CD4-positive, alpha-beta T cell treated with Interleukin-6 for 4 hours (primary cell): ENCODE results near the gene CDK18.
"Not testable (repeated sequence)": the region's sequence is repeated elsewhere in the genome, so short reads cannot be mapped to it uniquely, and the experiment has no call there.

Source experiments
- DNase-seq: peaks from one replicate; pipeline ENCODE4 v3.0.0-alpha.2; 2020; ENCODE audit warnings: mixed read lengths

The CDK18 gene

GRCh38 chr1:205504311-205505075 lies at the start of gene CDK18:
TSS of gene CDK18 (plus strand) at chr1:205504669. CDS start at chr1:205523168, 18,499 bp downstream.
- peak; percentile 79 for DNase-seq

- DNase-seq, result no peak
Observed at GRCh38 chr1:205454903-205455335, 49.5 kb upstream of the CDK18 start.

GRCh38 chr1:205455581-205456382 lies 48.7 kb upstream of the CDK18 start, which contains the start of gene BLACAT1:
TSS of gene BLACAT1 (minus strand) at chr1:205456045.
- DNase-seq, result no peak

GRCh38 chr1:205456383-205456867 lies 48.0 kb upstream of the CDK18 start:
- DNase-seq, result no peak

GRCh38 chr1:205456868-205457745 lies 47.4 kb upstream of the CDK18 start:
- DNase-seq, result peak; percentile 19

- DNase-seq, result no peak
Observed at GRCh38 chr1:205458777-205459566, 45.5 kb upstream of the CDK18 start.

- no peak for DNase-seq
Observed at GRCh38 chr1:205465392-205465791, 39.1 kb upstream of the CDK18 start.

- DNase-seq, result no peak
Observed at GRCh38 chr1:205466595-205467220, 37.8 kb upstream of the CDK18 start.

- no peak for DNase-seq
Observed at GRCh38 chr1:205470131-205470530, 34.3 kb upstream of the CDK18 start.

GRCh38 chr1:205472737-205473441 lies 31.6 kb upstream of the CDK18 start:
- no peak for DNase-seq

- no peak for DNase-seq
Observed at GRCh38 chr1:205473475-205473874, 31.0 kb upstream of the CDK18 start.

- DNase-seq, result no peak
Observed at GRCh38 chr1:205473966-205474365, 30.5 kb upstream of the CDK18 start.

GRCh38 chr1:205474571-205474970 lies 29.9 kb upstream of the CDK18 start:
- DNase-seq, result no peak

- no peak for DNase-seq
Observed at GRCh38 chr1:205475855-205476254, 28.6 kb upstream of the CDK18 start.

GRCh38 chr1:205476648-205477047 lies 27.8 kb upstream of the CDK18 start:
- no peak for DNase-seq

- no peak for DNase-seq
Observed at GRCh38 chr1:205477121-205477758, 27.2 kb upstream of the CDK18 start.

GRCh38 chr1:205477759-205478247 lies 26.7 kb upstream of the CDK18 start:
- no peak for DNase-seq

- DNase-seq, result not testable (repeated sequence)
Observed at GRCh38 chr1:205478985-205479384, 25.5 kb upstream of the CDK18 start.

- peak; percentile 23 for DNase-seq
Observed at GRCh38 chr1:205480349-205480985, 24.0 kb upstream of the CDK18 start.
